Motor neuron (in vitro differentiated cells): ENCODE results near the gene TMPRSS5. TPM values are rescaled to one million over a fixed set of nuclear protein-coding genes. Genes with fewer than 3 reads are reported as not detected.

Source experiments
- total RNA-seq, 8 experiments: library from RNA; unstranded; fragments of 300-600 nt; gene quantifications; 2 replicates each; pipeline versions ENCODE4 v1.2.3 to v1.2.4, GENCODE V29; 2022

Gene TMPRSS5
- total RNA-seq, 8 experiments from 2014 or later = 0.36 to 6.2 (median 1.7) TPM

Other genes with a start within 250 kb of the TMPRSS5 start
- 10 to 100 TPM in 3 of 8 experiments, 1 to 10 TPM in 2, under 1 TPM in 3; 0.13 to 39.4 (median 6.0) TPM for gene DRD2, start 230.9 kb downstream of the TMPRSS5 start, total RNA-seq
- gene ZW10, start 67.4 kb upstream of the TMPRSS5 start, total RNA-seq = 10 to 100 TPM; 10.1 to 25.5 (median 17.9) TPM
- not detected for gene CLDN25, start 73.5 kb upstream of the TMPRSS5 start, total RNA-seq
- 10 to 100 TPM; 10.4 to 41.6 (median 18.0) TPM for gene USP28, start 169.3 kb upstream of the TMPRSS5 start, total RNA-seq
- under 1 TPM in 3 of 8 experiments, not detected in 5; 0.11 to 0.47 (median 0.21) TPM for gene HTR3B, start 198.5 kb upstream of the TMPRSS5 start, total RNA-seq